DND-41 (cell line): Measurements from ENCODE around the gene RHOU.

Experiments used
- EZH2 ChIP-seq: IDR thresholded peaks from 3 replicates; pipeline ENCODE4 v1.6.1; 2012; ENCODE audit warnings: borderline replicate concordance, low read depth, mild to moderate bottlenecking, moderate library complexity, low read length, inconsistent platforms; ENCODE audit not compliant: severe bottlenecking
- TF ChIP-seq, protein P1 (sequence below): IDR thresholded peaks from 2 replicates; pipeline ENCODE4 v1.5.1; 2012; ENCODE audit warnings: borderline replicate concordance, low read length, moderate library complexity, mild to moderate bottlenecking; ENCODE audit not compliant: poor library complexity, severe bottlenecking; ENCODE audit errors: extremely low read depth

DNA sequence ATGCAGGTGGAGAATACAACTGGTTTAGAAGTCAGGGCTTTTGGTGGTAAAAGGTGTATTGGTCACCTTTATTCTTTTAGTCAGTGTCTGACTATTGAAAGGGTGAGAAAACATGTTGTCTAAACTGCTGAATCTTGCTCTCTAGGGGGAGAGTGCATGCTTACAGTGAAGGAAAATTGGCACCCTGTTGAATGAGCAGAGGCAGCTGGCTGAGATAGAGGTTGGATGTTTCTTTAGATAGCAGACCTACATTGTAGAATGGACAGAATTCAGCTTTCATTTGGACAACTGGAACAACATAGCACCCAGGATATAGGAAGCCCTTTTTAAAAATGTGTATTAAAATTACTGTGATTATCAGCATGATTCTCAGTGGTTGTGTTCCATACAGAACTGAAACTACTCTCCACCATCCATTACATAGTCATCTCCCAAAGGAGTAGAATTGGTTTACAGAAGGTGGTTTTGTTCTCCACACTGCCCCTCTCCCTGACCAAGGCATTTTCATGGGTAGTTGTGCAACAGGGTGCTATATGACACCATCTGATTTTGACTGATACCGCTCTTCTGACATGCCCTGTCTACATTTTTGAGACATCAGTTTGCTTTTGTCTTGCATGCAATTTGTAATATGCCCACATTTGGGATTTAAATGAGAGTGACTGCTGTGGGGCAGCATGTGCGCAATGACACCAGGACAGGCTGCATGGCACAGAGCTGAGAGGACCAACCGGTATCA lies 16.2 kb downstream of the RHOU start:
- TF ChIP-seq, protein P1, sequence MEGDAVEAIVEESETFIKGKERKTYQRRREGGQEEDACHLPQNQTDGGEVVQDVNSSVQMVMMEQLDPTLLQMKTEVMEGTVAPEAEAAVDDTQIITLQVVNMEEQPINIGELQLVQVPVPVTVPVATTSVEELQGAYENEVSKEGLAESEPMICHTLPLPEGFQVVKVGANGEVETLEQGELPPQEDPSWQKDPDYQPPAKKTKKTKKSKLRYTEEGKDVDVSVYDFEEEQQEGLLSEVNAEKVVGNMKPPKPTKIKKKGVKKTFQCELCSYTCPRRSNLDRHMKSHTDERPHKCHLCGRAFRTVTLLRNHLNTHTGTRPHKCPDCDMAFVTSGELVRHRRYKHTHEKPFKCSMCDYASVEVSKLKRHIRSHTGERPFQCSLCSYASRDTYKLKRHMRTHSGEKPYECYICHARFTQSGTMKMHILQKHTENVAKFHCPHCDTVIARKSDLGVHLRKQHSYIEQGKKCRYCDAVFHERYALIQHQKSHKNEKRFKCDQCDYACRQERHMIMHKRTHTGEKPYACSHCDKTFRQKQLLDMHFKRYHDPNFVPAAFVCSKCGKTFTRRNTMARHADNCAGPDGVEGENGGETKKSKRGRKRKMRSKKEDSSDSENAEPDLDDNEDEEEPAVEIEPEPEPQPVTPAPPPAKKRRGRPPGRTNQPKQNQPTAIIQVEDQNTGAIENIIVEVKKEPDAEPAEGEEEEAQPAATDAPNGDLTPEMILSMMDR = no peak
- TF ChIP-seq EZH2 = no peak
